DND-41 (cell line): ENCODE measurements around the gene ACAP3.

ENCODE experiments used
- ATAC-seq: fragments of 200-7000 bp; cut with Tn5 transposase; 3 replicates; pipeline ENCODE4 v1.9.1; 2021; ENCODE audit warnings: low read depth; ENCODE audit not compliant: insufficient read depth
- DNase-seq: peaks from one replicate; pipeline ENCODE4 v3.0.0-alpha.2; 2020
- H2AFZ ChIP-seq: 2 replicates; pipeline ENCODE4 v1.6.0; 2012; ENCODE audit warnings: low read depth, low read length
- H3K27ac ChIP-seq: 2 replicates; pipeline ENCODE4 v1.5.1; 2012; ENCODE audit warnings: low read length, inconsistent platforms
- H3K27me3 ChIP-seq: fragments of 200-600 bp; sonication (generic); 2 replicates; pipeline ENCODE4 v1.6.0; 2012; ENCODE audit warnings: low read length, mild to moderate bottlenecking, inconsistent platforms; ENCODE audit not compliant: insufficient read depth, poor library complexity
- H3K36me3 ChIP-seq: 2 replicates; pipeline ENCODE4 v1.5.1; 2012; ENCODE audit warnings: low read length, inconsistent platforms; ENCODE audit not compliant: insufficient read depth
- H3K4me1 ChIP-seq: 2 replicates; pipeline ENCODE4 v1.5.1; 2012; ENCODE audit warnings: mild to moderate bottlenecking, low read length; ENCODE audit not compliant: insufficient read depth
- H3K4me2 ChIP-seq: 2 replicates; pipeline ENCODE4 v1.6.0; 2012; ENCODE audit warnings: mild to moderate bottlenecking, moderate library complexity, low read length, inconsistent platforms; ENCODE audit not compliant: insufficient read depth
- H3K4me3 ChIP-seq, 2 experiments: fragments of 200-600 bp in 1 of 2; shearing (Covaris generic) in 1 of 2; 2 replicates each; pipeline ENCODE4 v1.5.1; 2012 to 2016; ENCODE audit warnings: inconsistent platforms in 2 of 2, low read length in 2 of 2, mild to moderate bottlenecking in 2 of 2, low read depth in 1 of 2, moderate library complexity in 1 of 2
- H3K79me2 ChIP-seq: 2 replicates; pipeline ENCODE4 v1.6.0; 2012; ENCODE audit warnings: low read length, inconsistent platforms; ENCODE audit not compliant: insufficient read depth
- H3K9ac ChIP-seq: 2 replicates; pipeline ENCODE4 v1.6.0; 2012; ENCODE audit warnings: low read depth, mild to moderate bottlenecking, inconsistent platforms, low read length, moderate library complexity
- H3K9me3 ChIP-seq: 2 replicates; pipeline ENCODE4 v1.5.1; 2012; ENCODE audit warnings: low read length, moderate library complexity, mild to moderate bottlenecking, inconsistent platforms; ENCODE audit not compliant: insufficient read depth, severe bottlenecking
- H4K20me1 ChIP-seq: 2 replicates; pipeline ENCODE4 v1.6.0; 2012; ENCODE audit warnings: low read length; ENCODE audit not compliant: insufficient read depth
- EZH2 ChIP-seq: IDR thresholded peaks from 3 replicates; pipeline ENCODE4 v1.6.1; 2012; ENCODE audit warnings: borderline replicate concordance, low read depth, mild to moderate bottlenecking, moderate library complexity, low read length, inconsistent platforms; ENCODE audit not compliant: severe bottlenecking
- TF ChIP-seq, protein P1 (sequence below): IDR thresholded peaks from 2 replicates; pipeline ENCODE4 v1.5.1; 2012; ENCODE audit warnings: borderline replicate concordance, low read length, moderate library complexity, mild to moderate bottlenecking; ENCODE audit not compliant: poor library complexity, severe bottlenecking; ENCODE audit errors: extremely low read depth

The ACAP3 gene

GRCh38 chr1:1336931-1337792 lies 29.4 kb upstream of the ACAP3 start:
- Histone ChIP-seq H3K79me2 (no peaks in the 10 kb centered on the region), H3K4me2 (no peak overlapping the region), H4K20me1 (peaks cover 59% of the 10 kb centered on the region), H2AFZ (no peak overlapping the region), H3K4me1 (no peaks in the 10 kb centered on the region), H3K4me3 (no peak overlapping the region), H3K36me3 (peaks cover 39% of the 10 kb centered on the region), H3K9ac (no peak overlapping the region), H3K27me3 (no peaks in the 10 kb centered on the region), H3K9me3 (no peaks in the 10 kb centered on the region), H3K27ac (no peak overlapping the region)
- TF ChIP-seq, protein P1, sequence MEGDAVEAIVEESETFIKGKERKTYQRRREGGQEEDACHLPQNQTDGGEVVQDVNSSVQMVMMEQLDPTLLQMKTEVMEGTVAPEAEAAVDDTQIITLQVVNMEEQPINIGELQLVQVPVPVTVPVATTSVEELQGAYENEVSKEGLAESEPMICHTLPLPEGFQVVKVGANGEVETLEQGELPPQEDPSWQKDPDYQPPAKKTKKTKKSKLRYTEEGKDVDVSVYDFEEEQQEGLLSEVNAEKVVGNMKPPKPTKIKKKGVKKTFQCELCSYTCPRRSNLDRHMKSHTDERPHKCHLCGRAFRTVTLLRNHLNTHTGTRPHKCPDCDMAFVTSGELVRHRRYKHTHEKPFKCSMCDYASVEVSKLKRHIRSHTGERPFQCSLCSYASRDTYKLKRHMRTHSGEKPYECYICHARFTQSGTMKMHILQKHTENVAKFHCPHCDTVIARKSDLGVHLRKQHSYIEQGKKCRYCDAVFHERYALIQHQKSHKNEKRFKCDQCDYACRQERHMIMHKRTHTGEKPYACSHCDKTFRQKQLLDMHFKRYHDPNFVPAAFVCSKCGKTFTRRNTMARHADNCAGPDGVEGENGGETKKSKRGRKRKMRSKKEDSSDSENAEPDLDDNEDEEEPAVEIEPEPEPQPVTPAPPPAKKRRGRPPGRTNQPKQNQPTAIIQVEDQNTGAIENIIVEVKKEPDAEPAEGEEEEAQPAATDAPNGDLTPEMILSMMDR: no peak
- TF ChIP-seq EZH2: no peak
- ATAC-seq (no peak), DNase-seq (no peak)

- no peaks in the 10 kb centered on the region for H3K4me1 ChIP-seq
- no peak overlapping the region for H3K9ac ChIP-seq
- no peak overlapping the region for H3K27ac ChIP-seq
- H3K4me3 ChIP-seq: no peak overlapping the region
- ATAC-seq (no peak), DNase-seq (no peak)
- no peaks in the 10 kb centered on the region for H3K27me3 ChIP-seq
- no peaks in the 10 kb centered on the region for H3K79me2 ChIP-seq
- H3K36me3 ChIP-seq: peaks cover 32% of the 10 kb centered on the region
- H3K9me3 ChIP-seq: no peaks in the 10 kb centered on the region
- TF ChIP-seq, protein P1: no peak
- TF ChIP-seq EZH2: no peak
- no peak overlapping the region for H3K4me2 ChIP-seq
- peaks cover 56% of the 10 kb centered on the region for H4K20me1 ChIP-seq
- no peak overlapping the region for H2AFZ ChIP-seq
Measured at GRCh38 chr1:1336446-1336845, 28.7 kb upstream of the ACAP3 start.

DNA sequence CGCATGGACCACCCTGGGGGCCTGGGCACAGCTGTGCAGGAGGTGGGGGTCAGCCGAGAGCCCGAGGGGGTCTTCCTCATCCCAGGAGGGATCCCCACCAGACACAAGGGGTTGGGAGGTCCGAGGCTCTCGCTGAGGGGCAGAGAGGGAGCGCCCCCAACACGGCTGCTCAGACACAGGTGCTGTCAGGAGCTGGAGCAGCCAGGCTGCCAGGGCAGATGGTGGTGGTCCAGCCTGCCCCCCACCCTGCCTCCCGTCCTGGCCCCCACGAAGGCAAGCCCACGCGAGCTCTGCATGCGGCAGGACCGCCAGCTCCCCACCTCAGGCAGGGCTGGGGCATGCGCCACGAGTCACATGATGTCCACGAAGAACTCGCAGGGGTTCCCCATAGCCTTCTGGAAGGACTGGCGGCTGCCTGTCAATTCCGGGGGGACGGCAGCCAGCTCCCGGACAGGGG lies 28.1 kb upstream of the ACAP3 start:
- Histone ChIP-seq H3K27me3 (no peaks in the 10 kb centered on the region), H3K9me3 (no peaks in the 10 kb centered on the region), H3K4me3 (no peak overlapping the region), H3K79me2 (no peaks in the 10 kb centered on the region), H3K4me2 (no peak overlapping the region), H3K27ac (no peak overlapping the region), H3K9ac (no peak overlapping the region), H3K4me1 (no peaks in the 10 kb centered on the region), H3K36me3 (peaks cover 25% of the 10 kb centered on the region), H4K20me1 (peaks cover 51% of the 10 kb centered on the region), H2AFZ (no peak overlapping the region)
- ATAC-seq (no peak), DNase-seq (no peak)
- TF ChIP-seq, protein P1: no peak
- no peak for TF ChIP-seq EZH2
